NCI-H774 (cell line): ENCODE measurements around the gene ESCO1.

Source experiments
- DNase-seq: peaks from one replicate; lab custom pipeline; 2025; lab: John Stamatoyannopoulos, UW

ESCO1 gene

DNA sequence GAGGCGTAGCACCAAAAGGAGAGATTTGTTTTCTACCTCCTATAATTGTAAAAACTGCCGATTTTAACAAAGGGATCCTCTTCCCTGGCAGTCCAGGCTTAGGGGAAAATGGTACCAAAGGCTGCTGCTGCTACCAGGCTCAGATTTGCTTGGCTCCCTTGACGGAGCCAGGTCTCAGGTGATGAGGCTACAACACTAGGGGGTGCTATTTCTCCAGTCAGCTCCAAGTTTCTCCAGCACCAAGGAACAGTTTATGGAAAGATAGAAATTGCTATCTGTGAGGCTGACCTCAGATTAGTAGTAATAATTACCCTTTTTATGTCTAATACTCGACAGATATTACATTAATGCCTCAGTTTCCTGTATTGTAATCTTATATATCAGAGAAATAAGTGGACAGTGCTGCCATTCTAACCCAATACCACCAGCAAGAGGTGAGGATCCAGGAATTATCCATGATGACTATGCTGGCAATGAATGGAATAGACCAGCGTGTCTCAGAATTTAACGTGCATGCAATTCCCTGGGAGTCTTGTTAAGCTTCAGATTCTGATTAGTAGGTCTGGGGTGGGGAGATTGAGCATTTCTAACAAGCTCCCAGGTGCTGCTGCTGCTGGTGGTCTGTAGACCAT lies 111.3 kb downstream of the ESCO1 start:
- peak; percentile 15 for DNase-seq

GRCh38 chr18:21486905-21487437 lies 113.5 kb downstream of the ESCO1 start:
- no peak for DNase-seq

- DNase-seq = no peak
Observed at GRCh38 chr18:21484851-21485636, 115.5 kb downstream of the ESCO1 start.

DNA sequence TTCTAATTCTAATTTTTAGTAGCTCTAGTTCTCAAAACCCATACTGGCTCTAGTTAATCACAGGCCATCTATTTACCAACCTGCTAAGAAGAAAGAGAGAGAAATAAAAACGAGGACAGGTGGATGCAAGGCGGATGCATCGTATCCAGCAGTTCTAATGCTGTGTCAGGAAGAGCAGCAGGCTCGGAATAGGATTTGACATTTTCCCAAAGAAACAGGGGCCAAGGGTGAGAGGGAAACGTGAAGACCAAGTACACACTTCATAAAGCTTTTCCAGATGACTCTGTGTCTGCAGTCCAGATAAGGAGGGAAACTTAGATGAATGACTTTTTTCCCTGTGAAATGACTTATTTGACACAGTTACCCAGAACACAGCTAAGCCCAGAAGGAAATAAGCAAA lies 117.5 kb downstream of the ESCO1 start:
- no peak for DNase-seq

DNA sequence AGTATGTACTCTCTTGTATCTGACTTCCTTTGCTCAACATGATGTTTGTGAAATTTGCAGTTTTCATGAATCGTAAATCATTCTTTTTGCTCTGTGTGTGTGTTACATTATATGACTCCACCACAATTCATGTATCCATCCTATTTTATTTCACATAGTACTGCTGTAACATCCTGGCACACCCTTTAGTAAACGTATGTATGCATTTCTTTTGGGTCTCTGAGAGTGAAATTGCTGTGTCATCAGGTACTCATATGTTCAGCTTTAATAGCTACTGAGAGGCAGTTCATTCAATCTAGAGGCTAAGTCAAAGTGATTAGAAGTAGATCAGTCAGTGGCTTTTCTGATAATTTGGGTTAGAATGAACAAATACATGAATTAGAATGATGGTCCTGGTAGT lies 118.8 kb downstream of the ESCO1 start:
- no peak for DNase-seq

- DNase-seq = no peak
Observed at GRCh38 chr18:21479721-21480120, 120.8 kb downstream of the ESCO1 start.
